Activated T-helper 2 cell treated with anti-CD3 and anti-CD28 coated beads, Interferon-gamma antibody, Interleukin-2, Interleukin-4, amounts not matched to agents 10 μg/mL and 5 μg/mL and 100 μg/mL, durations not matched to agents 14 hours and 24 hours and 36 hours (primary cell): Measurements from ENCODE around the gene AUTS2. TPM values are rescaled to one million over a fixed set of nuclear protein-coding genes. Genes with fewer than 3 reads are reported as not detected.

Experiments
- DNase-seq: peaks from one replicate; pipeline ENCODE4 v3.0.0; 2021; ENCODE audit warnings: low spot score
- H3K27ac Mint-ChIP-seq: one replicate; pipeline ENCODE4 v1.8.0; 2021; ENCODE audit warnings: mixed read lengths
- H3K27me3 Mint-ChIP-seq: one replicate; pipeline ENCODE4 v1.8.0; 2021; ENCODE audit warnings: low read depth, mixed read lengths
- H3K36me3 Mint-ChIP-seq: one replicate; pipeline ENCODE4 v1.8.0; 2021; ENCODE audit warnings: low read depth, mixed read lengths
- H3K4me1 Mint-ChIP-seq: one replicate; pipeline ENCODE4 v1.8.0; 2021; ENCODE audit warnings: low read depth, mixed read lengths
- H3K4me3 Mint-ChIP-seq: one replicate; pipeline ENCODE4 v1.8.0; 2021; ENCODE audit warnings: low read depth, mild to moderate bottlenecking, moderate library complexity, mixed read lengths
- H3K9me3 Mint-ChIP-seq: one replicate; pipeline ENCODE4 v1.8.0; 2021; ENCODE audit warnings: mixed read lengths
- intact Hi-C: fragments of 100-400 bp; cut with micrococcal nuclease; formaldehyde crosslinking; loops from one replicate; pipeline ENCODE4 v1.15.1; 2023
- total RNA-seq: library from RNA; stranded (reverse); gene quantifications from 2 replicates; pipeline ENCODE4 v1.2.3, GENCODE V29; 2022

The AUTS2 gene
- total RNA-seq, 1 donor from 2014 or later = 1.1 TPM

DNA sequence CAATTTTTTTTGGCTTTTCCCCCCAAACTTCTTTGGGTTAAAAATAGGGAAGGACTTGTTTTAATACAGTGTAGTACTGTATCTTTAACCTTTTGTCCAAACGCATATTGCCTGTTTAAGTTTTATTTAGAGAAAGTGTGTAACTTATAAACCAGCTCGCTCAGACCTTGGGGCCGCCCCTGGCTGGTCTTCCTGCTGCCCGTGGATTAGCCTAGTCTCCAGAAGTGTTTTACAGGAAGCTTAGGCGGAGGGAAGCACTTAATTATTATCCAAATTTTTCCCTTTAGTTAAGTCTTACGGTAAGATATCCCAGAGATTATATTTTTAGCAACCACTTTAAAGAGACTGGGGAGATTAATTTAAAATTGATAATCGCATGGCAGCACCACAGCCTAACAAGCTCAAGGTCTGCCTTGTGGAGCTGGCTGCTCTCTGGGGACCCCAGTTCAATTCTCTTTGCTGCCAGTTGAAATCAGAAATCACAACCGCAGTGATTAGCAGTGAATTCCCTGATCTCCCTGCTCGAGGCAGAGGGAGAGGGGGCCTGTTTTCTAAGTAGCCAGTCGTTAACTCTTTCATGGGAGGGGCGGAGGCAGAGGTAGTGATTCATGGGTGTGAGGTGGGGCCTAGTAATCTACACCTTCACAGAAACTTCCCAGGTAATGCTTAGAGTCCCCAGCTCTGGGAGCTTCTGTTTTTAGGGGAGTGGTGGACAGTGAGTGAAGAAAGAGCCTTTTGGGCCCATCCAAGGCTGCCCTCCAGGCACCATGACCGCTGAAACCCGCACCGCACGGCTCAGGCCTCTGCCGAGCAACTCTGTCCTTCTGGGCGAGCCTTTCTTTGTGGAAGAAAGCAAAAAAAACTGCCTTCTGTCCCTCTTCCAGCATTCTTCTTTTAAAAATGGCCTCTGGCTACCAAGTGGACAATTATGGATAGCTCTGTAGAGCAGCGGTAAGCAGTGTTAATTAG, 984.9 kb downstream of the AUTS2 start:
- no peaks in the 10 kb centered on the region for H3K27me3 Mint-ChIP-seq
- H3K4me3 Mint-ChIP-seq = no peak overlapping the region
- intact Hi-C loops = no loop called here
- no peaks in the 10 kb centered on the region for H3K36me3 Mint-ChIP-seq
- H3K27ac Mint-ChIP-seq = no peak overlapping the region
- no peaks in the 10 kb centered on the region for H3K9me3 Mint-ChIP-seq
- no peak for DNase-seq
- no peaks in the 10 kb centered on the region for H3K4me1 Mint-ChIP-seq

- no peaks in the 10 kb centered on the region for H3K36me3 Mint-ChIP-seq
- H3K4me3 Mint-ChIP-seq = no peak overlapping the region
- H3K27me3 Mint-ChIP-seq = no peaks in the 10 kb centered on the region
- H3K4me1 Mint-ChIP-seq = no peaks in the 10 kb centered on the region
- H3K9me3 Mint-ChIP-seq = no peaks in the 10 kb centered on the region
- DNase-seq = no peak
- intact Hi-C loops = no loop called here
- H3K27ac Mint-ChIP-seq = no peak overlapping the region
Measured at GRCh38 chr7:70583965-70584883, 985.9 kb downstream of the AUTS2 start.

DNA sequence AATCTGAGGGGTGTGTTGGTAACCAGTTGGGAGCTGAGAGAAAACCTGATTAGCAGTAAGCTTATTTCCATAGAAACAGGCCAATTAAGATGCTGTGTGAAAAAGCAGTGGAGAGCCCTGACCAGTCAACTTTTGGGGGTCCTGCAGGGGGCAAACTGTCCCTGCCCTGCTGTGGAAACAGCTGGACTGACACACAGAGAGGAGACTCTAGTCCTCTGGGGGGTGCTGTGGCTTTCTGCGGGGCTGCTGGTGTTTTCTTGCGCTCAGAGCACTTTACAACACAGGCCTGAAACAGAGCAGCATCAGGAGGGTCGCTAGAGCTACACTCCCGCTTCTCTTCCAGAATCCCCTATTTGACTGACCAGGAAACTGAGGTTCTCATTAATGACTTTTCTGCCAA, 986.8 kb downstream of the AUTS2 start:
- no peaks in the 10 kb centered on the region for H3K4me1 Mint-ChIP-seq
- H3K36me3 Mint-ChIP-seq = no peaks in the 10 kb centered on the region
- no peak overlapping the region for H3K4me3 Mint-ChIP-seq
- intact Hi-C loops = no loop called here
- no peaks in the 10 kb centered on the region for H3K27me3 Mint-ChIP-seq
- no peaks in the 10 kb centered on the region for H3K9me3 Mint-ChIP-seq
- DNase-seq = no peak
- H3K27ac Mint-ChIP-seq = no peak overlapping the region

GRCh38 chr7:70586822-70587221, 988.5 kb downstream of the AUTS2 start:
- Mint-ChIP-seq H3K9me3 (no peaks in the 10 kb centered on the region), H3K27ac (no peak overlapping the region), H3K27me3 (no peaks in the 10 kb centered on the region), H3K4me1 (no peaks in the 10 kb centered on the region), H3K4me3 (no peak overlapping the region), H3K36me3 (no peaks in the 10 kb centered on the region)
- intact Hi-C loops = no loop called here
- no peak for DNase-seq

DNA sequence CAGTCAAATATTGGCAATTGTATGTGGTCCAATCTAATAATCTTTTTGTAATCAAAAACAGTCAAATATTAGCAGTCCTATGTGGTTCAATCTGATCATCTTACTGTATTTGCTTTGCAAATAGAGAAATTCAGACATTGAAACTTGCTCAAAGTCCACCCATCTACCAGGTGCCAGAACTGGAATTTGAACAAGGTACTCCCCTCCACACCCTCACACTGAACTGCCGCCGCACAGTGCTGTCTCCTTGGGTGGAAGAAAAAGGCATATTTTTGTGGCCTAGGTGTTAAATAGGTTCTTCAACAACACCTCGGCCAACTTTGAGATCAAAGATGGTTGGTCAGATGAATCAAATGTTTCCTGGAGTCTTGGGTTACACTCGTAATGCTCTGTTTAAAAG, 989.5 kb downstream of the AUTS2 start:
- no peaks in the 10 kb centered on the region for H3K36me3 Mint-ChIP-seq
- no peak overlapping the region for H3K4me3 Mint-ChIP-seq
- DNase-seq = no peak
- no peaks in the 10 kb centered on the region for H3K4me1 Mint-ChIP-seq
- no peaks in the 10 kb centered on the region for H3K27me3 Mint-ChIP-seq
- H3K9me3 Mint-ChIP-seq = no peaks in the 10 kb centered on the region
- intact Hi-C loops = no loop called here
- no peak overlapping the region for H3K27ac Mint-ChIP-seq

- no peak for DNase-seq
- Mint-ChIP-seq H3K36me3 (no peaks in the 10 kb centered on the region), H3K4me3 (no peak overlapping the region), H3K4me1 (no peaks in the 10 kb centered on the region), H3K27ac (no peak overlapping the region), H3K9me3 (no peaks in the 10 kb centered on the region), H3K27me3 (no peaks in the 10 kb centered on the region)
- intact Hi-C loops = no loop called here
Measured at GRCh38 chr7:70588191-70588921, 990.1 kb downstream of the AUTS2 start.

DNA sequence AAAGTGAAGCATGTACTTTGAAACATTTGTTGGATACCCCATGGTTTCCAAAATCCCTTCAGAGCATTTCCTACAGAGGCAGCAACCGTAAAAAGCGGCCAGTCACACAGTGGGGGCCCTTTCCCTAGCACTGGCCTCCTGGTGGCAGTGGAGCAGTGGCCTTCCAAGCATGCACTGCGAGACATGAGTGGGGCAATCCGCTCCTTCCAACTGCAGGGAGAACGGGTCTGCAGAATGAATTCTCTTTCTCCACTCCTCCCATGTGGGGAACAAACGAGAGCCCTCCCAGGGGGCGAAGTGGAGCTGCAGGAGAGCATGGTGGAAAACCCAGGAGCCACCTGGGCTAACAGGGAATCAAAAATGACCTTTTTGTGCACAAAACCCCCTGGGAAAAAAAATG, 990.7 kb downstream of the AUTS2 start:
- H3K36me3 Mint-ChIP-seq = no peaks in the 10 kb centered on the region
- no peaks in the 10 kb centered on the region for H3K27me3 Mint-ChIP-seq
- H3K4me3 Mint-ChIP-seq = no peak overlapping the region
- no peaks in the 10 kb centered on the region for H3K4me1 Mint-ChIP-seq
- H3K9me3 Mint-ChIP-seq = no peaks in the 10 kb centered on the region
- no peak overlapping the region for H3K27ac Mint-ChIP-seq
- DNase-seq = no peak
- intact Hi-C loops = no loop called here

DNA sequence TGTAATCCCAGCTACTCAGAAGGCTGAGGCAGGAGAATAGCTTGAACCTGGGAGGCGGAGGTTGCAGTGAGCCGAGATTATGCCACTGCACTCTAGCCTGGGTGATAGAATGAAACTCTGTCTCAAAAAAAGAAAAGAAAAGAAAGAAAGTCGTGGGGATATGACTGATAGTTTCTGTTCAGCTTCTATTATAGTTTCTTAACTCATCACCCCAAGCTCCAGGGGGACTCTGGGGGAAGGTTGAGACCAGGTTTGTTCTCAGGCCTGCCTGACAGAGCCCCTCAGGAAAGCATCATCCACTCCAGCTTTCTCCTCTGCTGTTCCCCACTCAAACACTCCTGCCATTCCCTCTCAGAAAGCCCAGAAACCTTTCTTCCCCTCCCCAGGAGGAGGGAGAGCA, 991.3 kb downstream of the AUTS2 start:
- Mint-ChIP-seq H3K27me3 (peaks cover 4% of the 10 kb centered on the region), H3K36me3 (no peaks in the 10 kb centered on the region), H3K9me3 (no peaks in the 10 kb centered on the region), H3K4me1 (no peaks in the 10 kb centered on the region), H3K4me3 (no peak overlapping the region), H3K27ac (no peak overlapping the region)
- intact Hi-C loops = no loop called here
- DNase-seq = no peak

DNA sequence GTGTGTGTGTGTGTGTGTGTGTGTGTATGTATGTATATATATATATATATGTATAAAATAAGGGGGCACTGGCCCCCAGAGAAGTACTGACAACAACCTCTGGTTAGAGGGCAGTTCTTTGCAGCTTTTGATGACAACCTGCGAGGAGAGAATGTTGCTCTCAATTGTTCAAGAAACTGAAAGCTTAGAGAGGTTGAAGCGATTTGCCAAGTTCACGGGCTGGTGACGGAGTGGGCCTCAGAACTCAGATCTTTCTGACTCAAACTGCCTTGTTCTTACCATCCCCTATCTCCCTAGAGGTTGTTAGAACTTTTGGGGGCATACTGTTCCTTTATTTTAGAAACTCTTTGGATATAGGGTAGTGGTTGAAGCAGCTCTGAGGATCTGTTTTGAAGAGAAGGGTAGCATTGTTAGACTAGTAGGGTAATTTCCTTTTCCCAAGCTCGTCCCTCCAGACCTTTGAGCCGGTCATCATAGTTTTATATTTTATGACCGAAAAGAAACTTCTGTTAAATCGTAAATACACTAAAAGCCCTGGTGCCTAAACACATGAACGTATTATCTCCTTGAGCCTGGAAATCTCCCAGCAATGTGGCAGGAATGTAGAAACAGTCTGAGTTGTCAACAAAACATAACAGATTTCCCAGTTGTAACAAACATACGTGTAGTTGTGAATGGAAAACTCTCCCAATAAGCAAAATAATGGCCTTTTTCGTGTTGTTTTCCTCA, 992.0 kb downstream of the AUTS2 start:
- no peak for DNase-seq
- no peaks in the 10 kb centered on the region for H3K36me3 Mint-ChIP-seq
- no peak overlapping the region for H3K27ac Mint-ChIP-seq
- no peaks in the 10 kb centered on the region for H3K9me3 Mint-ChIP-seq
- no peak overlapping the region for H3K4me3 Mint-ChIP-seq
- no peaks in the 10 kb centered on the region for H3K4me1 Mint-ChIP-seq
- peaks cover 8% of the 10 kb centered on the region for H3K27me3 Mint-ChIP-seq
- intact Hi-C loops = loop anchor here (10.0 kb wide), 1 partner anchor 105 kb away; no protein-coding TSS in a partner anchor

DNA sequence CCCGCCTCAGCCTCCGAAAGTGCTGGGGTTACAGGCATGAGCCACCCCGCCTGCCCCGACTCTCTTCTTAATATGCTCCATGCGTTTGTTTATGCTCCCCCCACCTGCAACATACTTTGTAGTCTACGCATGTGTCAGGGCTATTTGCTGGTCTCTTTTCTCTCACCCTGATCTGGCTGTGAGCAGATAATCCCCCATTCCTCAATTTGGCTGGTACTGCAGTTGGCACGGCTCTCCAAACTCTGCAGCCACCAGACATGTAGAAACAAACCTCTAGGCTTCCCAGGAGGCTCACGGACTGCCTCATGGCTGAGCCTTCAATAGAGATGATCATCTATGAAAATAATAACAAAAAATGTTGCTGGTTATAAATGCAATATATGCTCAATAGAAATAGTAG, 993.4 kb downstream of the AUTS2 start:
- H3K36me3 Mint-ChIP-seq = no peaks in the 10 kb centered on the region
- no peaks in the 10 kb centered on the region for H3K9me3 Mint-ChIP-seq
- H3K4me3 Mint-ChIP-seq = no peak overlapping the region
- H3K4me1 Mint-ChIP-seq = no peaks in the 10 kb centered on the region
- H3K27ac Mint-ChIP-seq = no peak overlapping the region
- intact Hi-C loops = loop anchor here (10.0 kb wide), 1 partner anchor 103 kb away; no protein-coding TSS in a partner anchor
- peaks cover 14% of the 10 kb centered on the region for H3K27me3 Mint-ChIP-seq
- DNase-seq = no peak

- no peak for DNase-seq
- intact Hi-C loops = loop anchor here (10.0 kb wide), 1 partner anchor 103 kb away; no protein-coding TSS in a partner anchor
- Mint-ChIP-seq H3K4me3 (no peak overlapping the region), H3K36me3 (no peaks in the 10 kb centered on the region), H3K27me3 (peaks cover 19% of the 10 kb centered on the region), H3K9me3 (no peaks in the 10 kb centered on the region), H3K27ac (no peak overlapping the region), H3K4me1 (no peaks in the 10 kb centered on the region)
Measured at GRCh38 chr7:70592171-70592570, 993.9 kb downstream of the AUTS2 start.

DNA sequence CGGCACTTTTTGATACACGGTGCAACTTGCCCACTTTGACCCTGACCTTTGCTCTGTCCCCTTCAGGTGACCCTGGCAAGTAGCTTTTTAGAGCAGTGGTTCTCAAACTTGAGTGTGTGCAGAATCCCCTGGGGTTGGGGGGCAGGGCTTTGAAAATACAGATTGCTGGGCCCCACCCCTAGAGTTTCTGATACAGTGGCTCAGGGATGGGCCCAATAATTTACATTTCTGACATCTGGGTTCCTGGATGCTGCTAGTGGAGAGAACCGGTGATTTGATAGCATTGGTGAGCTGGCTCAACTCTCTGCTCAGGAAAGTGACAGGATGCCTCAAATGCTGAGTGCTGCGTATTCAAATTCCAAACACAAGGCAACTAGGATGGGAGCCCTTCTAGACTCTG, 995.9 kb downstream of the AUTS2 start:
- Mint-ChIP-seq H3K4me1 (no peaks in the 10 kb centered on the region), H3K36me3 (no peaks in the 10 kb centered on the region), H3K27me3 (peaks cover 31% of the 10 kb centered on the region), H3K4me3 (no peak overlapping the region), H3K27ac (no peak overlapping the region), H3K9me3 (no peaks in the 10 kb centered on the region)
- no peak for DNase-seq
- intact Hi-C loops = loop anchor here (10.0 kb wide), 1 partner anchor 101 kb away; no protein-coding TSS in a partner anchor
